H9 (cell line): ENCODE results near the gene HYAL4. TPM values are rescaled to one million over a fixed set of nuclear protein-coding genes. Genes with fewer than 3 reads are reported as not detected.

Experiments used
- DNase-seq: peaks from one replicate; pipeline ENCODE4 v3.0.0-alpha.2; 2017
- H2AFZ ChIP-seq: one replicate; pipeline ENCODE4 v1.6.1; 2013; ENCODE audit warnings: mild to moderate bottlenecking, low read length, control low read depth, moderate library complexity
- H2AK5ac ChIP-seq: 2 replicates; pipeline ENCODE4 v1.6.1; 2013; ENCODE audit warnings: low read length, control low read depth, mixed read lengths; ENCODE audit not compliant: insufficient read length
- H2BK120ac ChIP-seq: one replicate; pipeline ENCODE4 v1.6.1; 2013; ENCODE audit warnings: low read depth, mild to moderate bottlenecking, low read length, control low read depth, inconsistent platforms; ENCODE audit not compliant: poor library complexity, severe bottlenecking
- H2BK12ac ChIP-seq: 2 replicates; pipeline ENCODE4 v1.6.1; 2013; ENCODE audit warnings: low read length, control low read depth, mixed read lengths, low read depth; ENCODE audit not compliant: insufficient read length
- H2BK15ac ChIP-seq: 2 replicates; pipeline ENCODE4 v1.6.1; 2013; ENCODE audit warnings: low read depth, low read length, control low read depth
- H2BK20ac ChIP-seq: one replicate; pipeline ENCODE4 v1.6.1; 2013; ENCODE audit warnings: low read depth, mild to moderate bottlenecking, low read length, control low read depth, inconsistent platforms; ENCODE audit not compliant: poor library complexity, severe bottlenecking
- H2BK5ac ChIP-seq: 2 replicates; pipeline ENCODE4 v1.6.1; 2013; ENCODE audit warnings: low read length, control low read depth, mixed read lengths; ENCODE audit not compliant: insufficient read length
- H3K14ac ChIP-seq: 2 replicates; pipeline ENCODE4 v1.6.1; 2013; ENCODE audit warnings: low read length, control low read depth; ENCODE audit not compliant: insufficient read depth
- H3K18ac ChIP-seq: 2 replicates; pipeline ENCODE4 v1.6.1; 2013; ENCODE audit warnings: low read depth, mild to moderate bottlenecking, mixed read lengths, low read length, control low read depth; ENCODE audit not compliant: insufficient read length
- H3K23ac ChIP-seq: 2 replicates; pipeline ENCODE4 v1.6.1; 2013; ENCODE audit warnings: low read length, control low read depth, mixed read lengths, low read depth; ENCODE audit not compliant: insufficient read length
- H3K23me2 ChIP-seq: 2 replicates; pipeline ENCODE4 v1.6.1; 2013; ENCODE audit warnings: low read depth, mild to moderate bottlenecking, mixed read lengths, low read length, control low read depth; ENCODE audit not compliant: insufficient read length, poor library complexity, severe bottlenecking
- H3K27ac ChIP-seq: 2 replicates; pipeline ENCODE4 v1.5.1; 2013; ENCODE audit warnings: low read length, control low read depth, mixed read lengths, low read depth; ENCODE audit not compliant: insufficient read length
- H3K27me3 ChIP-seq: 2 replicates; pipeline ENCODE4 v1.6.1; 2013; ENCODE audit warnings: low read length, control low read depth, inconsistent platforms; ENCODE audit not compliant: insufficient read depth
- H3K4ac ChIP-seq: 2 replicates; pipeline ENCODE4 v1.6.1; 2013; ENCODE audit warnings: low read depth, mild to moderate bottlenecking, control low read depth, inconsistent platforms, low read length, moderate library complexity
- H3K4me1 ChIP-seq: 2 replicates; pipeline ENCODE4 v1.6.1; 2013; ENCODE audit warnings: low read length, control low read depth, inconsistent platforms; ENCODE audit not compliant: insufficient read depth
- H3K4me2 ChIP-seq: 2 replicates; pipeline ENCODE4 v1.6.1; 2013; ENCODE audit warnings: low read length, control low read depth, mixed read lengths; ENCODE audit not compliant: insufficient read length, insufficient read depth
- H3K56ac ChIP-seq: 2 replicates; pipeline ENCODE4 v1.6.1; 2013; ENCODE audit warnings: low read depth, mild to moderate bottlenecking, mixed read lengths, low read length, control low read depth; ENCODE audit not compliant: insufficient read length
- H3K79me1 ChIP-seq: 2 replicates; pipeline ENCODE4 v1.6.1; 2013; ENCODE audit warnings: low read depth, mild to moderate bottlenecking, moderate library complexity, low read length, control low read depth, inconsistent platforms; ENCODE audit not compliant: insufficient read depth, poor library complexity, severe bottlenecking
- H3K79me2 ChIP-seq: 2 replicates; pipeline ENCODE4 v1.6.1; 2013; ENCODE audit warnings: low read length, control low read depth, inconsistent platforms; ENCODE audit not compliant: insufficient read depth
- H3K9ac ChIP-seq: 2 replicates; pipeline ENCODE4 v1.6.1; 2013; ENCODE audit warnings: low read length, control low read depth, mixed read lengths; ENCODE audit not compliant: insufficient read length; ENCODE audit errors: extremely low read depth
- H3K9me3 ChIP-seq: one replicate; pipeline ENCODE4 v1.6.1; 2013; ENCODE audit warnings: low read depth, low read length, inconsistent platforms; ENCODE audit not compliant: control insufficient read depth
- H3T11ph ChIP-seq: one replicate; pipeline ENCODE4 v1.6.1; 2013; ENCODE audit warnings: mild to moderate bottlenecking, low read length, control low read depth, inconsistent platforms
- H4K20me1 ChIP-seq: one replicate; pipeline ENCODE4 v1.6.1; 2013; ENCODE audit not compliant: control insufficient read depth, insufficient read length, insufficient read depth
- H4K5ac ChIP-seq: 2 replicates; pipeline ENCODE4 v1.6.1; 2013; ENCODE audit warnings: low read depth, mild to moderate bottlenecking, mixed read lengths, low read length, control low read depth; ENCODE audit not compliant: insufficient read length
- H4K8ac ChIP-seq: replicated peaks from 2 replicates; pipeline ENCODE4 v1.6.1; 2013; ENCODE audit warnings: low read length, control low read depth, mixed read lengths, low read depth; ENCODE audit not compliant: insufficient read length
- H4K91ac ChIP-seq: 2 replicates; pipeline ENCODE4 v1.6.1; 2013; ENCODE audit warnings: low read depth, mild to moderate bottlenecking, moderate library complexity, mixed read lengths, low read length, control low read depth; ENCODE audit not compliant: insufficient read length
- H3K27ac Mint-ChIP-seq, 3 experiments: 2 replicates in 2 of 3; 3 replicates in 1 of 3; pipeline ENCODE4 v1.8.0; 2020 to 2021; ENCODE audit warnings: mixed read lengths in 3 of 3, mild to moderate bottlenecking in 1 of 3, moderate library complexity in 1 of 3
- H3K27me3 Mint-ChIP-seq: 2 replicates; pipeline ENCODE4 v1.8.0; 2021; ENCODE audit warnings: low read depth, mild to moderate bottlenecking, moderate library complexity, mixed read lengths
- H3K36me3 Mint-ChIP-seq, 3 experiments: 2 replicates in 2 of 3; 3 replicates in 1 of 3; pipeline ENCODE4 v1.8.0; 2020 to 2021; ENCODE audit warnings: low read depth in 3 of 3, mixed read lengths in 3 of 3; ENCODE audit not compliant: insufficient read depth in 1 of 3
- H3K4me1 Mint-ChIP-seq, 2 experiments: 2 replicates each; pipeline ENCODE4 v1.8.0; 2020; ENCODE audit warnings: mixed read lengths in 2 of 2
- H3K4me3 Mint-ChIP-seq, 2 experiments: 2 replicates in 1 of 2; 3 replicates in 1 of 2; pipeline ENCODE4 v1.8.0; 2020 to 2021; ENCODE audit warnings: mild to moderate bottlenecking in 2 of 2, mixed read lengths in 2 of 2, moderate library complexity in 1 of 2
- H3K9me3 Mint-ChIP-seq, 2 experiments: 2 replicates in 1 of 2; 3 replicates in 1 of 2; pipeline ENCODE4 v1.8.0; 2020; ENCODE audit warnings: mild to moderate bottlenecking in 2 of 2, mixed read lengths in 2 of 2, moderate library complexity in 1 of 2
- CTCF ChIP-seq: fragments of 200-600 bp; sonication (generic); conservative IDR thresholded peaks from 3 replicates; pipeline ENCODE4 v1.8.0; 2021; ENCODE audit warnings: antibody characterized with exemption, mild to moderate bottlenecking
- WGBS: extraction: QIAGEN DNeasy Blood & Tissue Kit; methylation state at CpG from one replicate; pipeline ENCODE4 v1.1.7; 2013; ENCODE audit warnings: missing lambda C conversion rate, low lambda C conversion rate, mixed read lengths; ENCODE audit not compliant: insufficient read length; ENCODE audit errors: extremely low coverage; 5-methylcytosine and 5-hydroxymethylcytosine counted together
- total RNA-seq: library from RNA; stranded (reverse); gene quantifications from 2 replicates; pipeline ENCODE4 v1.2.1, GENCODE V29; 2021

The HYAL4 gene
- total RNA-seq, 1 experiment from 2014 or later: not detected

GRCh38 chr7:123864966-123865365, 20.0 kb downstream of the HYAL4 start:
- Histone ChIP-seq H3K14ac (no peak overlapping the region), H2BK12ac (no peak overlapping the region), H3K27ac (no peak overlapping the region), H2AK5ac (no peak overlapping the region), H3K4ac (no peak overlapping the region), H3K79me1 (no peaks in the 10 kb centered on the region), H3K18ac (no peak overlapping the region), H4K5ac (no peak overlapping the region), H3K9ac (no peak overlapping the region), H3K23ac (no peak overlapping the region), H3K79me2 (no peaks in the 10 kb centered on the region), H2BK15ac (no peak overlapping the region), H3T11ph (no peak overlapping the region), H2BK5ac (no peak overlapping the region), H3K56ac (no peak overlapping the region), H2BK20ac (no peak overlapping the region), H3K23me2 (no peaks in the 10 kb centered on the region), H3K27me3 (no peaks in the 10 kb centered on the region), H2BK120ac (no peak overlapping the region), H3K4me1 (no peaks in the 10 kb centered on the region), H4K20me1 (no peaks in the 10 kb centered on the region), H3K9me3 (no peaks in the 10 kb centered on the region), H4K91ac (no peak overlapping the region), H4K8ac (no peak overlapping the region), H3K4me2 (no peak overlapping the region), H2AFZ (no peak overlapping the region)
- WGBS: no CpG with 5 or more reads among the region's 1 CpG
- Mint-ChIP-seq H3K4me3 (no peak overlapping the region), H3K27ac (no peak overlapping the region), H3K9me3 (peaks cover 3 to 7% of the 10 kb centered on the region in 2 experiments; a peak in 3 of 5 replicates), H3K27me3 (no peaks in the 10 kb centered on the region), H3K4me1 (peaks cover 15 to 24% of the 10 kb centered on the region in 2 experiments), H3K36me3 (peaks cover 0 to 5% (median 0%) of the 10 kb centered on the region in 3 experiments; a peak in 1 of 7 replicates)
- DNase-seq: no peak
- no peak for TF ChIP-seq CTCF
